Keratinocyte (primary cell): ENCODE results near the gene CASP8. TPM values are rescaled to one million over a fixed set of nuclear protein-coding genes. Genes with fewer than 3 reads are reported as not detected.

Experiments
- DNase-seq: peaks from one replicate; pipeline ENCODE4 v3.0.0-alpha.2; 2011; ENCODE audit warnings: low read depth, missing footprints, low spot score
- FAIRE-seq: peaks from 2 replicates; lab custom pipeline; 2011; peaks lifted over from hg19 to GRCh38; lab: Jason Lieb, UNC
- H2AFZ ChIP-seq: 2 replicates; pipeline ENCODE4 v1.6.0; 2012; ENCODE audit warnings: low read length, control low read depth, inconsistent platforms; ENCODE audit not compliant: control insufficient read depth
- H3K27ac ChIP-seq: 2 replicates; pipeline ENCODE4 v1.5.1; 2011; ENCODE audit warnings: low read length; ENCODE audit not compliant: control insufficient read depth, insufficient read depth
- H3K27me3 ChIP-seq: 3 replicates; pipeline ENCODE4 v1.6.0; 2011; ENCODE audit warnings: low read length; ENCODE audit not compliant: control insufficient read depth, insufficient read depth; ENCODE audit errors: extremely low read depth
- H3K36me3 ChIP-seq, 2 experiments: 2 replicates in 1 of 2; 3 replicates in 1 of 2; pipeline ENCODE4 v1.5.1; 2011; ENCODE audit warnings: low read length in 2 of 2, mild to moderate bottlenecking in 1 of 2; ENCODE audit not compliant: control insufficient read depth in 2 of 2, insufficient read depth in 2 of 2; ENCODE audit errors: extremely low read depth in 1 of 2
- H3K4me1 ChIP-seq: 3 replicates; pipeline ENCODE4 v1.5.1; 2011; ENCODE audit warnings: low read length; ENCODE audit not compliant: control insufficient read depth, insufficient read depth; ENCODE audit errors: extremely low read depth
- H3K4me2 ChIP-seq: 3 replicates; pipeline ENCODE4 v1.6.0; 2011; ENCODE audit warnings: low read depth, low read length; ENCODE audit not compliant: control insufficient read depth, insufficient read depth; ENCODE audit errors: extremely low read depth
- H3K4me3 ChIP-seq, 3 experiments: fragments of 200-600 bp in 1 of 3; sonication (generic) in 1 of 3; 2 replicates in 2 of 3; 3 replicates in 1 of 3; pipeline ENCODE4 v1.5.1; 2011 to 2016; ENCODE audit warnings: low read length in 3 of 3, mild to moderate bottlenecking in 3 of 3, control low read depth in 2 of 3, inconsistent platforms in 1 of 3, low read depth in 1 of 3, mixed read lengths in 1 of 3, mixed run types in 1 of 3, moderate library complexity in 1 of 3; ENCODE audit not compliant: control insufficient read depth in 2 of 3, insufficient read depth in 2 of 3; ENCODE audit errors: extremely low read depth in 1 of 3
- H3K79me2 ChIP-seq: 2 replicates; pipeline ENCODE4 v1.6.0; 2012; ENCODE audit warnings: low read length; ENCODE audit not compliant: control insufficient read depth, insufficient read depth
- H3K9ac ChIP-seq: 3 replicates; pipeline ENCODE4 v1.6.0; 2011; ENCODE audit warnings: low read length; ENCODE audit not compliant: control insufficient read depth, insufficient read depth; ENCODE audit errors: extremely low read depth
- H3K9me1 ChIP-seq: 3 replicates; pipeline ENCODE4 v1.6.0; 2011; ENCODE audit warnings: low read length; ENCODE audit not compliant: control insufficient read depth, insufficient read depth; ENCODE audit errors: extremely low read depth
- H3K9me3 ChIP-seq: 2 replicates; pipeline ENCODE4 v1.5.1; 2012; ENCODE audit warnings: low read depth, low read length; ENCODE audit not compliant: control insufficient read depth
- H4K20me1 ChIP-seq: 3 replicates; pipeline ENCODE4 v1.6.0; 2011; ENCODE audit warnings: low read length; ENCODE audit not compliant: control insufficient read depth, insufficient read depth; ENCODE audit errors: extremely low read depth
- CTCF ChIP-seq, 3 experiments: IDR thresholded peaks in 1 of 3; conservative IDR thresholded peaks in 1 of 3; optimal IDR thresholded peaks in 1 of 3; 2 replicates in 2 of 3; 3 replicates in 1 of 3; pipeline versions ENCODE3 to v1.5.1; 2011; ENCODE audit warnings: low read length in 3 of 3, mild to moderate bottlenecking in 3 of 3, moderate library complexity in 2 of 3, control low read depth in 1 of 3, inconsistent platforms in 1 of 3; ENCODE audit not compliant: insufficient read depth in 2 of 3; ENCODE audit errors: extremely low read depth in 1 of 3
- EZH2 ChIP-seq: IDR thresholded peaks from one replicate; pipeline ENCODE4 v1.6.1; 2012; ENCODE audit warnings: inconsistent platforms, mild to moderate bottlenecking, low read length, moderate library complexity
- dilution Hi-C: fragments of 300-500 bp; cut with MboI; formaldehyde crosslinking; loops from one replicate; pipeline ENCODE4 v1.7.0; 2020; ENCODE audit warnings: low sequenced_read_pairs; ENCODE audit not compliant: extremely low pct_ligation_motif_present
- polyA plus RNA-seq, 5 experiments: library from polyadenylated mRNA; depleted of rRNA in 3 of 5; stranded (reverse) in 3 of 5; stranded (forward) in 1 of 5; unstranded in 1 of 5; fragments of >200 nt; gene quantifications; 1 replicate in 1 of 5; 2 replicates in 3 of 5; 3 replicates in 1 of 5; pipeline versions ENCODE4 v1.2.1 to v1.2.3, GENCODE V29; 2011 to 2012; ENCODE audit warnings: missing spikeins in 2 of 5, low read depth in 1 of 5, low replicate concordance in 1 of 5

The CASP8 gene
- polyA plus RNA-seq, 1 donor (not counting 4 experiments of a cell fraction or from before 2014, with no cell fraction given): 27.0 TPM

- H3K4me2 ChIP-seq: no peak overlapping the region
- no peaks in the 10 kb centered on the region for H3K4me1 ChIP-seq
- dilution Hi-C loops: no loop called here
- FAIRE-seq: no peak
- no peak for DNase-seq
- peaks cover 0 to 11% of the 10 kb centered on the region in 2 experiments for H3K36me3 ChIP-seq
- no peak overlapping the region for H2AFZ ChIP-seq
- H3K27ac ChIP-seq: no peak overlapping the region
- no peaks in the 10 kb centered on the region for H3K79me2 ChIP-seq
- H3K9me1 ChIP-seq: no peaks in the 10 kb centered on the region
- no peaks in the 10 kb centered on the region for H3K27me3 ChIP-seq
- no peak for TF ChIP-seq EZH2
- no peak for TF ChIP-seq CTCF (optimal IDR thresholded peaks at IDR 0.05 in 1 of 3, IDR thresholded peaks at IDR 0.05 in 1 of 3, conservative IDR thresholded peaks at IDR 0.05 in 1 of 3; ENCODE audit: extremely low read depth in 1 of 3, insufficient read depth in 2 of 3, low read length in 3 of 3)
- H4K20me1 ChIP-seq: no peaks in the 10 kb centered on the region
- H3K4me3 ChIP-seq: no peak overlapping the region
- H3K9ac ChIP-seq: no peak overlapping the region
- H3K9me3 ChIP-seq: no peaks in the 10 kb centered on the region
These were observed 18.7 kb downstream of the CASP8 start for GRCh38 chr2:201279079-201279478.

DNA sequence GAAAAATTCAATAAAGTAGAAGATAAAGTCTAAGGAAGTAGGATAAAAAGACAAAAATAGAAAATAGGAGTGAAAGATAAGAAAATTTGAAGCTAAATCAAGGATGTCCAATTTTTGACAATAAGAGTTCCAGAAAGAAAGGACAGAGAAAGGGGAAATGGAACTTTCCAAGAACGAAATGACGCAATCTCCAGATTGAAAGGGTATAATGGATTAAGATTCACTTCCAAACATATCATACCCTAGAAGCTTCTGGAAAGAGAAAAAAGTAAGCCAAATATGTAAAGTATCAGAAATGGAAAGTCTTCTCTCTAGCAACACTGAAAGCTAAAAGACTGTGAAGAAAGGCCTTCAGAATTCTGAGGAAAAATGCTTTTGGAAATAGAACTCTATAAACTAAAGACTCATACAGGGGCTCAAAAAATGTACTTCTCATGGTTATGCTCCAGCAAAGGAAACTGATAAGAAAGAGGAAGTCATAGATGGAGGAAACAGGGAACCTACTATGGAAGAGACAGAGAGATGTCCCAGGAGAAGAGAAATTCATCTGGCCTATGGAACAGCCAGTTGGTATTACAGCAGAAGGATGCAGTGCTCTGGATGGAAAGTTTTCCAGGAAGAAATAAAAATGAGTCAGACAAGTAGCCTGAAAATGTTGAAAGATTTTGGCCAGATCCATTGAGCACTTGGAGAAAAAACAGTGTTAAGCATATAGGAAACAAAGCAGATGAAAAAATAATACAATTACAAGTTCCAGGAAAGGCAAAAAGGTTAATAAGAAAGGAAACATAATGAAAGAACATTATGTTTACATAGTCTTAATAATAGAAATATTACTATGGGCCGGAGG, 20.1 kb downstream of the CASP8 start:
- no peak overlapping the region for H3K9ac ChIP-seq
- DNase-seq: no peak
- H2AFZ ChIP-seq: no peak overlapping the region
- no peaks in the 10 kb centered on the region for H3K79me2 ChIP-seq
- H3K4me2 ChIP-seq: no peak overlapping the region
- FAIRE-seq: no peak
- no peaks in the 10 kb centered on the region for H3K9me1 ChIP-seq
- H3K4me1 ChIP-seq: no peaks in the 10 kb centered on the region
- TF ChIP-seq EZH2 (no peak), CTCF (optimal IDR thresholded peaks at IDR 0.05 in 1 of 3, IDR thresholded peaks at IDR 0.05 in 1 of 3, conservative IDR thresholded peaks at IDR 0.05 in 1 of 3; ENCODE audit: extremely low read depth in 1 of 3, insufficient read depth in 2 of 3, low read length in 3 of 3) (no peak)
- no peak overlapping the region for H3K4me3 ChIP-seq
- peaks cover 4 to 12% of the 10 kb centered on the region in 2 experiments for H3K36me3 ChIP-seq
- no peaks in the 10 kb centered on the region for H4K20me1 ChIP-seq
- H3K27me3 ChIP-seq: no peaks in the 10 kb centered on the region
- H3K27ac ChIP-seq: no peak overlapping the region
- no peaks in the 10 kb centered on the region for H3K9me3 ChIP-seq
- dilution Hi-C loops: no loop called here
